HL-60/S4 treated with retinoic acid at 250 ng/mL for 4 days and 3 days (cell line): ENCODE data around the gene BTG1.
"Not testable (repeated sequence)": the region's sequence is repeated elsewhere in the genome, so short reads cannot be mapped to it uniquely, and the experiment has no call there.

Experiments
- in situ Hi-C: fragments of 300-500 bp; cut with MboI; formaldehyde crosslinking; loops from 2 replicates; pipeline ENCODE4 v1.7.0; 2022; ENCODE audit warnings: low sequenced_read_pairs

The BTG1 gene

DNA sequence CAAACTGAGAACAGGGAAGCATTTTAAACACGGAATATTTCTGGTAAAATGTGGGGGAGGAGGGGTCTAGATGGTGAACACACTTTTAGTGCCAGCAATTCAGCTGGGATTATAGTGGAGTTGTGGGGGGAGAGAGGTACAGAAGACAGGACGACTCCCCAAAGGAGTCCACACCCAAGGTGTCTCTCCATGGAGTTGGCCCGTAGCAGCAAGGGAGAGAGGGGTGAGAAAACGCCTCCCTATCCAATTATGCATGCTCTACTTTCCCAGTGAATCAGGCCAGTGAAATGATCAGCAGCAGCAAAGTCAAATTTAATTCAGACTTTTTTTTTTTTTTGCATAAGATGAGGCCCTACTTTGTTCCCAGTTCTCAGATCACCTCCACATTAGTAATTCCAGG lies 38.6 kb downstream of the BTG1 start:
- in situ Hi-C loops: no loop called here

DNA sequence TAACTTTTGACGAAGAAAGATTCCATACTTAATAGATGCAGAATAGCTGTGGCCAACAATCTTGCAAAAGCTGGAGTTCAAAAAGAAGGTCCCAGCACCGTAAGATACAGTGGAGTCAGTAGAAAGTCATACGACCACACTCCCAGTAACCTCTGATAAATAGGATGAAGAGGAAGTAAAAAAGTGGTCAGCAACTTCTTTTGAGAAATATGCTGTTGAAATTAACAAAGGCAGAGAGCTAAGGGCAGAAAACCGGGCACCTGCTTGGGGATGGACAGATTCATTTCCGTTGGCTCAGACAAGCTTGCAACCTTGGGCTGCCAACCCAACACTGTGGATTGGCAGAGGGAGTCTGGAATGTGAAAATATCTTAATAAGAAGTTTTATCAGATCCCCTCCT lies 40.0 kb downstream of the BTG1 start:
- in situ Hi-C loops: no loop called here

DNA sequence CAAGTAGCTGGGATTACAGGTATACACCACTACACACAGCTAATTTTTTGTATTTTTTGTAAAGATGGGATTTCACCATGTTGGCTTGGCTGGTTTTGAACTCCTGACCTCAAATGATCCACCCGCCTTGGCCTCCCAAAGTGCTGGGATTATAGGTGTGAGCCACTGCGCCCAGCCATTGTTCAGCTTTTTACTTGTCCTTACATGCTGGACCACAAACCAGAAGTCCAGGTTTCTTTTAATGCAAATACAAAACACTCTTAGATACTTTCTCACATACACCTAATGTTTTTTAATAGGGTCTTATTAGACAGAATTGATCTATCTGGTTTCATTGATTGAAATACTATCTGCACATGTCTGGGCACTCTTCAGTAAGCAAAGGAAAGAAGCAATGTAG lies 40.5 kb downstream of the BTG1 start:
- in situ Hi-C loops: no loop called here

DNA sequence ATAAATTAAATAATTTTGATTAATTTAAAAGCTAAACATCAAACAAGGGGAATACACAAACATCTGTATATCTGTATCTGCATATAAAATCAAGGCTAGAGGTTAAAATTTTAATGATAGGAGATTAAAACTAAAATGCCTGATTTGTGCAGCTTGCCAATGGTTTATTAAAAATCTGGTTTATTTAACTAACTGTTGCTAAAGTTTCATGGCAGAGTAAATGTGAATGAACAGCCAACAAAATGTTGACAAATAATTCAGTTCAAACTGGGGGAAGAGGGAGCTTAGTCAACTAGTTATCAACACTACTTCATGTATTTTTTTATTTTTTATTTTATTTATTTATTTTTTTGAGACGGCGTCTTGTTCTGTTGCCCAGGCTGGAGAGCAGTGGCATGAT lies 43.0 kb downstream of the BTG1 start:
- in situ Hi-C loops: no loop called here

DNA sequence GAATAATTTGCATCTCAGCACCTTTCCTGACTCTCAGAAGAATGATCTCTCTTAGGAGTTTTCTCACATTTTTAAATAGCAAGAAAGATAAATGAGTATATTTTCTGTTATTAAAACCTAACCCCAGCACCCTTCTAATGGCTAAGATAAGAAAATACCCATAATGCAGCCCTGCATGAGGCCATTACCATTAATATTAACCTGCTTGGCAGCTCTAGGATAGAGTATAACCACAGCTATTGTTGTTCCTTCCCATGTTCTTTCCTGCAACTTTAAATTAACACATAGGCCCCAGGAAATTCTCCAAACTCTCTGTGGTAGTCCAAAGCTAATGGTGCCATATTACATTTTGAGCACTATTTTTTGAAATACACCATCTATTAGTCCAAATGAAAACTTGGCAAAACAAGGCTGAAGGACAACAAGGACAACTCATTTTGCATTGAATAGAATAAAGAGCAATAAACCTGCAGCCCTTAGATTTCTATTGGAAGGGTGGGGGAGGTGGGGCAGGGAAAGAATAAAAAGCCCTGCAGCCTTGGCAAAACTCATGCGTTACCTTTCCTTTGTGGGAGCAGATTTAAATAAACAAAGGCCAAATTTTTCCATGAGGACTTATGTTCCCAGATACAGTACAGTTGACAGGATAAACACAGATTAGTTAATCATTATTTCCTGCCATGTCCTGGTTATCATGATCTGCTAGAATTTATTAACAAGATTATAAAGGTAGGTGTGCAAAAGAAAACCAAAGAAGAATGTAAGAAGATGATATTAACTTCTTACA lies 46.9 kb downstream of the BTG1 start:
- in situ Hi-C loops: no loop called here

DNA sequence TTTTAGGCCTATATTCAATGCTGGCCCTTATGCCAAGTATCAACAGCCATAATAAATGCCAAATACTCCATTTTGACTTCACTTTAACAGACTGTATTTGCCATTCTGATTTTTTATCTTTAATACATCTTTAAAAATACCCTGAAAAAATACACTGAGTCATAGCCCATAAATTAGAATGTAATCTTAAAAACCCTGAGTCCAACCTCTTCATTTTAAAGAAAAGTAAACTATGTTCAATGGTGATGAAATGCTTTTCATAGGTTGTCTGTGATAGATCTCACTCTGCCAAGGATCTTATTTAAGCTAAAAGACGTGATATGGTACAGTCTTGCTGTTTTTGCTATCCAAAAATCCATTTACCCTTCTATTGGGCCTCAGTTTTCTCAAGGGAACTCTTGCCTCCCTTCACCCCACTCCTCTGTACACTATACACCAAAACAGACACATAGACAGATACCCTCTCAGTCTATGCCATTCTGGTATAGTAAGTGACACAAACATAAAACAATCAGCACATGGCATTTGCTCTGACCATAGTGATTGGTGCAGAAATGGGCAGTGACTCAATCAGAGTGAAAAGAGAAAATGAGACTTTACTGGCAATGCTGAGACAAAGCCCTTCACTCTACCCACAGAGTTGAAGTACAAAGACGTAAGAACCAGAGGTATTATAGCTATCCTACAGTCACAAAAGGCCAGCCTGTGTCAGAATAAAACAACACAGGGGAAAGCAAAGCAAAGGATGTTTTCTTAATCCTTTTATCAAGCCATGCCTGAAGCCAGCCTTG lies 49.1 kb downstream of the BTG1 start:
- in situ Hi-C loops: no loop called here

DNA sequence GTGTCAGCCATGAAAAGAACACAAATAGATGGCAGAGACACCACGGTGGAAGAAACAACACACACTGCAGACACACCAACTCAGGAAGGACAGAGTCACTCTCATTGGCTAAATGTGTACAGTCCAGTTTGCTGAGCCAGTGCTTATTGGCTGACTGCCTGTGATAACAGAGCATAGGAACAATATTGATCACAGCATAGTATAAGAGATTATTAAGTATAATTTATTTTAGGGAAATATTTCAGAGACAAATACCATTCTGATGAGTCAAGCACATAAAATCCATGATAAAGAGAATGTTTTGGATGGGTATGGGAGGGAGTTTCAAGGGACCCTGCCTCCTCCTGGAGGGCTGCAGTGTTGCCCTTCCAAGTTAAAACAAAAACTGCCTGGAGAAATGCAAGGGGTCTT lies 50.9 kb downstream of the BTG1 start:
- in situ Hi-C loops: no loop called here

DNA sequence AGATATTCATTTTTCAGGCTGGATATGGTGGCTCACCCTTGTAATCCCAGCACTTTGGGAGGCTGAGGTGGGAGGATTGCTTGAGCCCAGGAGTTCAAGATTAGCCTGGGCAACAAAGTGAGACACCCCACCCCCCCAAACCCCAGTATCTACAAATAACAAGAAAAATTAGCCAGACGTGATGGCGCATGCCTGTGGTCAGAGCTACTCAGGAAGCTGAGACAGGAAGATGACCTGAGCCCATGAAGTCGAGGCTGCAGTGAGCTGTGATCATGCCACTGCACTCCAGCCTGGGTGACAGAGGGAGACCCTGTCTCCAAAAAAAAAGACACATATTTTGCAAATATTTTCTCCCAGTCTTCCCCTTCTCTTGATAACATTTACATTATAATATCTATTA lies 51.3 kb downstream of the BTG1 start:
- in situ Hi-C loops: not testable (repeated sequence)
